NB4 (cell line): ENCODE data around the gene FERMT2.

Source experiments
- DNase-seq: peaks from one replicate; pipeline ENCODE4 v3.0.0; 2010; ENCODE audit warnings: low read depth
- H3K4me3 ChIP-seq: one replicate; pipeline ENCODE4 v1.5.1; 2011; ENCODE audit warnings: mild to moderate bottlenecking, low read depth, low read length, moderate library complexity
- MYC ChIP-seq: IDR thresholded peaks from 2 replicates; pipeline ENCODE4 v1.6.1; 2011; ENCODE audit warnings: low read depth, low read length
- POLR2A ChIP-seq: IDR thresholded peaks from 2 replicates; pipeline ENCODE4 v1.6.1; 2011; ENCODE audit warnings: mild to moderate bottlenecking; ENCODE audit not compliant: insufficient read length; ENCODE audit errors: extremely low read depth
- TF ChIP-seq, protein P1 (sequence below): IDR thresholded peaks from one replicate; pipeline ENCODE4 v1.5.1; 2012; ENCODE audit warnings: low read depth, low read length
- TF ChIP-seq, protein P2 (sequence below): IDR thresholded peaks from 2 replicates; pipeline ENCODE4 v1.6.1; 2011; ENCODE audit warnings: low read depth, low read length

Gene FERMT2

DNA sequence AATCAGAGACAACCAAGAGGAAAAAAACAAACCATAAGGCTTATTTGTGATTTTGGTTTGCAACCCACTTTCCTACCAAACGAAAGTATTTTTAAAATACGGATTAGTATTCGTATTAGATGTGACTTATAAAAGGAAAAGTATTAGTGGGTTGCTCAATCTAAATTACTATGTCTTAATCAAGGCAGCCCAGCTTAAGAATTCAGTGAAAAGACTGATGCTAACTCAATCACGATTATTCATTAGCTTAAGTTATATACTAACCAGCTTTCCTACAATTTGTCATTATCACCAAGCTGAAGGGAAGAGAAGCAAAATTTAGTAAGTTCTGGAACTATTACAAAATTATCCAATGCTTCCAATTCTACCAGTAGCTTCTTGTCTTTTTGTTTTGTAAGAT lies 62.7 kb downstream of the FERMT2 start:
- no peak for DNase-seq

GRCh38 chr14:52885230-52885629 lies 65.6 kb downstream of the FERMT2 start:
- TF ChIP-seq, protein P1, sequence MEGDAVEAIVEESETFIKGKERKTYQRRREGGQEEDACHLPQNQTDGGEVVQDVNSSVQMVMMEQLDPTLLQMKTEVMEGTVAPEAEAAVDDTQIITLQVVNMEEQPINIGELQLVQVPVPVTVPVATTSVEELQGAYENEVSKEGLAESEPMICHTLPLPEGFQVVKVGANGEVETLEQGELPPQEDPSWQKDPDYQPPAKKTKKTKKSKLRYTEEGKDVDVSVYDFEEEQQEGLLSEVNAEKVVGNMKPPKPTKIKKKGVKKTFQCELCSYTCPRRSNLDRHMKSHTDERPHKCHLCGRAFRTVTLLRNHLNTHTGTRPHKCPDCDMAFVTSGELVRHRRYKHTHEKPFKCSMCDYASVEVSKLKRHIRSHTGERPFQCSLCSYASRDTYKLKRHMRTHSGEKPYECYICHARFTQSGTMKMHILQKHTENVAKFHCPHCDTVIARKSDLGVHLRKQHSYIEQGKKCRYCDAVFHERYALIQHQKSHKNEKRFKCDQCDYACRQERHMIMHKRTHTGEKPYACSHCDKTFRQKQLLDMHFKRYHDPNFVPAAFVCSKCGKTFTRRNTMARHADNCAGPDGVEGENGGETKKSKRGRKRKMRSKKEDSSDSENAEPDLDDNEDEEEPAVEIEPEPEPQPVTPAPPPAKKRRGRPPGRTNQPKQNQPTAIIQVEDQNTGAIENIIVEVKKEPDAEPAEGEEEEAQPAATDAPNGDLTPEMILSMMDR: no peak
- no peak for TF ChIP-seq MYC
- no peak for TF ChIP-seq POLR2A
- TF ChIP-seq, protein P2, sequence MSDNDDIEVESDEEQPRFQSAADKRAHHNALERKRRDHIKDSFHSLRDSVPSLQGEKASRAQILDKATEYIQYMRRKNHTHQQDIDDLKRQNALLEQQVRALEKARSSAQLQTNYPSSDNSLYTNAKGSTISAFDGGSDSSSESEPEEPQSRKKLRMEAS: no peak
- H3K4me3 ChIP-seq: no peak overlapping the region
- no peak for DNase-seq

More for the DNA sequence above, 62.7 kb downstream of the FERMT2 start:
- H3K4me3 ChIP-seq: no peak overlapping the region
- TF ChIP-seq POLR2A (no peak), MYC (no peak)
- TF ChIP-seq, protein P1: no peak
- TF ChIP-seq, protein P2: no peak

DNA sequence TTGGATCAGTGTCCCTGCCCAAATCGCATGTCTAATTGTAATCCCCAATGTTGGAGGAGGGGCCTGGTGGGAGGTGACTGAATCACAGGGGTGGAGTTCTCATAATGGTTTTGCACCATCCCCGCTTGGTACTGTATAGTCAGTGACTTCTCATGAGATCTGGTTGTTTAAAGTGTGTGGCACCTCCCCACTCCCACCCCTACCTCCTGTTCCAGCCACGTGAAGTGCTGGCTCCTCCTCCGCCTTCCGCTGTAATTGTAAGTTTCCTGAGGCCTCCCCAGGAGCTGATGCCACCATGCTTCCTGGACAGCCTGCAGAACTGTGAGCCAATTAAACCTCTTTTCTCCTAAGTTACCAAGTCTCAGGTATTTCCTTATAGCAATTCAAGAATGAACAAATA lies 67.2 kb downstream of the FERMT2 start:
- H3K4me3 ChIP-seq: no peak overlapping the region
- DNase-seq: no peak
- TF ChIP-seq MYC: no peak
- TF ChIP-seq, protein P1: no peak

- no peak overlapping the region for H3K4me3 ChIP-seq
- TF ChIP-seq, protein P2: no peak
- TF ChIP-seq POLR2A (no peak), MYC (no peak)
- TF ChIP-seq, protein P1: no peak
- no peak for DNase-seq
Observed at GRCh38 chr14:52882824-52883223, 68.0 kb downstream of the FERMT2 start.

DNA sequence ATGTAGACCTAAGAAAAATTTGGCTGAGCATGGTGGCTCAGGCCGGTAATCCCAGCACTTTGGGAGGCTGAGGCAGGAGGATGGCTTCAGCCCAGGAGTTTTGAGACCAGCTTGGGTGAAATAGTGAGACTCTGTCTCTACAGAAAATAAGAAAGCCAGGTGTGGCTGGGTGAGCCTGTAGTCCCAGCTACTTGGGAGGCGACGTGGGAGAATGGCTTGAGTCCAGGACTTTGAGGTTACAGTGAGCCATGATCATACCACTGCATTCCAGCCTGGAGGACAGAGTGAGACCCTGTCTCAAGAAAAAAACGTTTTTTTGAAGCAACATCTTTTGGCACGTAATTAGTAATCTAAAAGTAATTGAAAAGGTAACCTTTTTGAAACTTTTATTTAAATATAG lies 70.9 kb downstream of the FERMT2 start:
- DNase-seq: no peak
- no peak overlapping the region for H3K4me3 ChIP-seq
- TF ChIP-seq POLR2A (no peak), MYC (no peak)
- TF ChIP-seq, protein P1: no peak
- TF ChIP-seq, protein P2: no peak

- H3K4me3 ChIP-seq: no peak overlapping the region
- TF ChIP-seq MYC: no peak
- TF ChIP-seq POLR2A: no peak
- TF ChIP-seq, protein P1: no peak
- TF ChIP-seq, protein P2: no peak
- DNase-seq: no peak
Observed at GRCh38 chr14:52878946-52879345, 71.9 kb downstream of the FERMT2 start.
